Keratinocyte (primary cell): ENCODE measurements around the gene SCAMP4. TPM values are rescaled to one million over a fixed set of nuclear protein-coding genes. Genes with fewer than 3 reads are reported as not detected.

ENCODE experiments used
- DNase-seq: peaks from one replicate; pipeline ENCODE4 v3.0.0-alpha.2; 2011; ENCODE audit warnings: low read depth, missing footprints, low spot score
- FAIRE-seq: peaks from 2 replicates; lab custom pipeline; 2011; peaks lifted over from hg19 to GRCh38; lab: Jason Lieb, UNC
- H2AFZ ChIP-seq: 2 replicates; pipeline ENCODE4 v1.6.0; 2012; ENCODE audit warnings: low read length, control low read depth, inconsistent platforms; ENCODE audit not compliant: control insufficient read depth
- H3K27ac ChIP-seq: 2 replicates; pipeline ENCODE4 v1.5.1; 2011; ENCODE audit warnings: low read length; ENCODE audit not compliant: control insufficient read depth, insufficient read depth
- H3K27me3 ChIP-seq: 3 replicates; pipeline ENCODE4 v1.6.0; 2011; ENCODE audit warnings: low read length; ENCODE audit not compliant: control insufficient read depth, insufficient read depth; ENCODE audit errors: extremely low read depth
- H3K36me3 ChIP-seq, 2 experiments: 2 replicates in 1 of 2; 3 replicates in 1 of 2; pipeline ENCODE4 v1.5.1; 2011; ENCODE audit warnings: low read length in 2 of 2, mild to moderate bottlenecking in 1 of 2; ENCODE audit not compliant: control insufficient read depth in 2 of 2, insufficient read depth in 2 of 2; ENCODE audit errors: extremely low read depth in 1 of 2
- H3K4me1 ChIP-seq: 3 replicates; pipeline ENCODE4 v1.5.1; 2011; ENCODE audit warnings: low read length; ENCODE audit not compliant: control insufficient read depth, insufficient read depth; ENCODE audit errors: extremely low read depth
- H3K4me2 ChIP-seq: 3 replicates; pipeline ENCODE4 v1.6.0; 2011; ENCODE audit warnings: low read depth, low read length; ENCODE audit not compliant: control insufficient read depth, insufficient read depth; ENCODE audit errors: extremely low read depth
- H3K4me3 ChIP-seq, 3 experiments: fragments of 200-600 bp in 1 of 3; sonication (generic) in 1 of 3; 2 replicates in 2 of 3; 3 replicates in 1 of 3; pipeline ENCODE4 v1.5.1; 2011 to 2016; ENCODE audit warnings: low read length in 3 of 3, mild to moderate bottlenecking in 3 of 3, control low read depth in 2 of 3, inconsistent platforms in 1 of 3, low read depth in 1 of 3, mixed read lengths in 1 of 3, mixed run types in 1 of 3, moderate library complexity in 1 of 3; ENCODE audit not compliant: control insufficient read depth in 2 of 3, insufficient read depth in 2 of 3; ENCODE audit errors: extremely low read depth in 1 of 3
- H3K79me2 ChIP-seq: 2 replicates; pipeline ENCODE4 v1.6.0; 2012; ENCODE audit warnings: low read length; ENCODE audit not compliant: control insufficient read depth, insufficient read depth
- H3K9ac ChIP-seq: 3 replicates; pipeline ENCODE4 v1.6.0; 2011; ENCODE audit warnings: low read length; ENCODE audit not compliant: control insufficient read depth, insufficient read depth; ENCODE audit errors: extremely low read depth
- H3K9me1 ChIP-seq: 3 replicates; pipeline ENCODE4 v1.6.0; 2011; ENCODE audit warnings: low read length; ENCODE audit not compliant: control insufficient read depth, insufficient read depth; ENCODE audit errors: extremely low read depth
- H3K9me3 ChIP-seq: 2 replicates; pipeline ENCODE4 v1.5.1; 2012; ENCODE audit warnings: low read depth, low read length; ENCODE audit not compliant: control insufficient read depth
- H4K20me1 ChIP-seq: 3 replicates; pipeline ENCODE4 v1.6.0; 2011; ENCODE audit warnings: low read length; ENCODE audit not compliant: control insufficient read depth, insufficient read depth; ENCODE audit errors: extremely low read depth
- EZH2 ChIP-seq: IDR thresholded peaks from one replicate; pipeline ENCODE4 v1.6.1; 2012; ENCODE audit warnings: inconsistent platforms, mild to moderate bottlenecking, low read length, moderate library complexity
- dilution Hi-C: fragments of 300-500 bp; cut with MboI; formaldehyde crosslinking; loops from one replicate; pipeline ENCODE4 v1.7.0; 2020; ENCODE audit warnings: low sequenced_read_pairs; ENCODE audit not compliant: extremely low pct_ligation_motif_present
- polyA plus RNA-seq, 5 experiments: library from polyadenylated mRNA; depleted of rRNA in 3 of 5; stranded (reverse) in 3 of 5; stranded (forward) in 1 of 5; unstranded in 1 of 5; fragments of >200 nt; gene quantifications; 1 replicate in 1 of 5; 2 replicates in 3 of 5; 3 replicates in 1 of 5; pipeline versions ENCODE4 v1.2.1 to v1.2.3, GENCODE V29; 2011 to 2012; ENCODE audit warnings: missing spikeins in 2 of 5, low read depth in 1 of 5, low replicate concordance in 1 of 5
- TF ChIP-seq, protein P1 (sequence below), 3 experiments: IDR thresholded peaks in 1 of 3; conservative IDR thresholded peaks in 1 of 3; optimal IDR thresholded peaks in 1 of 3; 2 replicates in 2 of 3; 3 replicates in 1 of 3; pipeline versions ENCODE3 to v1.5.1; 2011; ENCODE audit warnings: low read length in 3 of 3, mild to moderate bottlenecking in 3 of 3, moderate library complexity in 2 of 3, control low read depth in 1 of 3, inconsistent platforms in 1 of 3; ENCODE audit not compliant: insufficient read depth in 2 of 3; ENCODE audit errors: extremely low read depth in 1 of 3

SCAMP4 gene
- polyA plus RNA-seq, 1 donor (not counting 4 experiments of a cell fraction or from before 2014, with no cell fraction given), result 4.8 TPM

DNA sequence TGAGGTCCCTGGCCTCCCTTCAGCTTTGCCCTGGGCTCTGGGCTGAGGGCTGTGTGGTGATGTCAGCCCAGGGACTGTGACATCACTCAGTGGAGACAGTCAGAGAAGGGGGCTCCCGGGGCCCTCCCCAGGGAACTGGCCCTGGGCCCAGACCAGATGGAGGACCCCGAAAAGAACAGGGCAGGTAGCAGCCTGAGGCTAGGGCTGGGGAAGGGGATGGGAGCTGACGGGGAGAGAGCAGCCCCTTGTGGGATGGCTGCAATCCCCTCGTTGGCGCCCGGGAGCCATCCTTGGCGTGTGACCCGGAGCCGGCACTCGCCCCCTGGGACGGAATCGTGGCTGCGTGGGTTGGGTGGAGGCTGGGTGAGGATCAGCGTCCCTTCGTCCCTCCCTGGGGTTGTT, 49.3 kb downstream of the SCAMP4 start:
- H3K9me1 ChIP-seq, result no peaks in the 10 kb centered on the region
- FAIRE-seq (no peak), DNase-seq (no peak)
- H2AFZ ChIP-seq, result no peak overlapping the region
- H3K27ac ChIP-seq, result no peak overlapping the region
- H3K4me3 ChIP-seq, result no peak overlapping the region
- H3K9ac ChIP-seq, result no peak overlapping the region
- no peaks in the 10 kb centered on the region for H3K27me3 ChIP-seq
- peaks cover 29% of the 10 kb centered on the region for H4K20me1 ChIP-seq
- peaks cover 85% of the 10 kb centered on the region for H3K79me2 ChIP-seq
- H3K36me3 ChIP-seq, result peaks cover 11 to 18% of the 10 kb centered on the region in 2 experiments
- H3K4me1 ChIP-seq, result no peaks in the 10 kb centered on the region
- H3K9me3 ChIP-seq, result no peaks in the 10 kb centered on the region
- no peak for TF ChIP-seq EZH2
- TF ChIP-seq, protein P1, sequence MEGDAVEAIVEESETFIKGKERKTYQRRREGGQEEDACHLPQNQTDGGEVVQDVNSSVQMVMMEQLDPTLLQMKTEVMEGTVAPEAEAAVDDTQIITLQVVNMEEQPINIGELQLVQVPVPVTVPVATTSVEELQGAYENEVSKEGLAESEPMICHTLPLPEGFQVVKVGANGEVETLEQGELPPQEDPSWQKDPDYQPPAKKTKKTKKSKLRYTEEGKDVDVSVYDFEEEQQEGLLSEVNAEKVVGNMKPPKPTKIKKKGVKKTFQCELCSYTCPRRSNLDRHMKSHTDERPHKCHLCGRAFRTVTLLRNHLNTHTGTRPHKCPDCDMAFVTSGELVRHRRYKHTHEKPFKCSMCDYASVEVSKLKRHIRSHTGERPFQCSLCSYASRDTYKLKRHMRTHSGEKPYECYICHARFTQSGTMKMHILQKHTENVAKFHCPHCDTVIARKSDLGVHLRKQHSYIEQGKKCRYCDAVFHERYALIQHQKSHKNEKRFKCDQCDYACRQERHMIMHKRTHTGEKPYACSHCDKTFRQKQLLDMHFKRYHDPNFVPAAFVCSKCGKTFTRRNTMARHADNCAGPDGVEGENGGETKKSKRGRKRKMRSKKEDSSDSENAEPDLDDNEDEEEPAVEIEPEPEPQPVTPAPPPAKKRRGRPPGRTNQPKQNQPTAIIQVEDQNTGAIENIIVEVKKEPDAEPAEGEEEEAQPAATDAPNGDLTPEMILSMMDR (optimal IDR thresholded peaks at IDR 0.05 in 1 of 3, IDR thresholded peaks at IDR 0.05 in 1 of 3, conservative IDR thresholded peaks at IDR 0.05 in 1 of 3; ENCODE audit: extremely low read depth in 1 of 3, insufficient read depth in 2 of 3, low read length in 3 of 3), result no peak
- no peak overlapping the region for H3K4me2 ChIP-seq
- dilution Hi-C loops, result no loop called here

DNA sequence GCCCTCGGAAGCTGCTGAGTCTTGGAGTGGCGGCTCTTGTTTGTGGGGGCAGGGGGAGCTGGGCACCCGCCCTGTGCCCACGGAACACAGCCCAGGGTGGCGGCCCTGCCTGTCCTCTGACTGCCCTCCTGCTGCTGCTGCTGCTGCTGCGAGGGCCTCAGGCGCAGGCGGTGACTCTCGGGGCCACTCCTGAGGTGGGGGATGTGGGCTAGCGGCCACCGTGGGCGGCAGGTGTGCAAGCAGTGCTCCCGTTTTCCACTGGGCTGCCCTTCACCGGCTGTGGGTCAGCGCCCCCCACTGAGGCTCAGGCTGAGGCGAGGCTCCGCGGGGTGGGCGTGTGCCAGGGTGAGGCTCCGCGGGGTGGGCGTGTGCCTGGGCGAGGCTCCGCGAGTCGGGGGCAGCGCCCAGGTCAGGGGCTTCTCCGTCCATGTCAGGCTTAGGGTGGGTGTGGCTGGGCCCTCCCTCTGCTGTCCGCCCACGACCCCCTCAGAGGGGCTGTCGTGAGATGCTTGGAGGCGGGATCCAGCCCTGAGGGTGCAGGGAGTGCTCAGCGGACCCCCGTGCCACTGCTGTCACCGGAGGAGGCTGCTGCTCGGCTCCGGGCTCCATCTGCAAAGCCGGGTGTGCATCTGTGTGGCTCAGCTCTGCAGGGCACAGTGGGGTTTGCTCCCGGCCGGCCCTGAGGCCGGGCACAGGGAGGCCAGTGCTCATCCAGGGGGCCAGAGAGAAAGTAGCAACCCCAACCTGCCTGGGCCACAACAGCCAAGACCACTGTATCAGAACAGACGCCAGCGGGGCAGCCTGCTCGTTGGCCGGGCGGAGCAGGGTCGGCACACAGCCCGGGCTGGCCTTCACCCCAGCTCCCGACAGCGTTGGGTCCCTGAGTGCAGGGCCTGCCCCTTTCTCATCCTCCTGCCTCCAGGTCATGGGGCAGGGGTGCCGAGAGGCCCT, 50.2 kb downstream of the SCAMP4 start:
- no peak overlapping the region for H3K4me2 ChIP-seq
- H4K20me1 ChIP-seq, result peaks cover 29% of the 10 kb centered on the region
- dilution Hi-C loops, result no loop called here
- no peak for DNase-seq
- no peaks in the 10 kb centered on the region for H3K4me1 ChIP-seq
- TF ChIP-seq EZH2, result no peak
- TF ChIP-seq, protein P1 (optimal IDR thresholded peaks at IDR 0.05 in 1 of 3, IDR thresholded peaks at IDR 0.05 in 1 of 3, conservative IDR thresholded peaks at IDR 0.05 in 1 of 3; ENCODE audit: extremely low read depth in 1 of 3, insufficient read depth in 2 of 3, low read length in 3 of 3), result no peak
- no peaks in the 10 kb centered on the region for H3K9me3 ChIP-seq
- H3K9ac ChIP-seq, result no peak overlapping the region
- FAIRE-seq, result no peak
- H3K36me3 ChIP-seq, result peaks cover 11 to 16% of the 10 kb centered on the region in 2 experiments
- peaks cover 85% of the 10 kb centered on the region for H3K79me2 ChIP-seq
- H3K27ac ChIP-seq, result no peak overlapping the region
- no peak overlapping the region for H2AFZ ChIP-seq
- H3K9me1 ChIP-seq, result no peaks in the 10 kb centered on the region
- H3K27me3 ChIP-seq, result no peaks in the 10 kb centered on the region
- H3K4me3 ChIP-seq, result no peak overlapping the region
